Gastroesophageal sphincter (tissue), 4 donors: ENCODE data around the gene PDE11A. TPM values are rescaled to one million over a fixed set of nuclear protein-coding genes. Genes with fewer than 3 reads are reported as not detected.

Experiments
- ATAC-seq: fragments of 150-250 bp; one replicate; pipeline ENCODE4 v1.9.1; 2016; ENCODE audit warnings: mild to moderate bottlenecking, moderate library complexity
- H3K27ac ChIP-seq, 4 donors: fragments of 200-600 bp; sonication (generic) in 3 of 4; 1 replicate in 3 of 4; 2 replicates in 1 of 4; pipeline ENCODE4 v1.5.1; 2016 to 2019
- H3K27me3 ChIP-seq: fragments of 200-600 bp; sonication (generic); one replicate; pipeline ENCODE4 v1.5.1; 2019
- H3K36me3 ChIP-seq, 2 donors: fragments of 200-600 bp; sonication (generic); one replicate each; pipeline ENCODE4 v1.5.1; 2019; ENCODE audit warnings: control low read depth in 1 of 2
- H3K4me1 ChIP-seq, 3 donors: fragments of 200-600 bp; sonication (generic); 1 replicate in 2 of 3; 2 replicates in 1 of 3; pipeline ENCODE4 v1.5.1; 2016 to 2019; ENCODE audit warnings: control low read depth in 2 of 3
- H3K4me3 ChIP-seq, 2 donors: fragments of 200-600 bp; sonication (generic); one replicate each; pipeline ENCODE4 v1.5.1; 2019; ENCODE audit warnings: mild to moderate bottlenecking in 1 of 2, moderate library complexity in 1 of 2
- H3K9me3 ChIP-seq, 3 donors: fragments of 200-600 bp; sonication (generic); one replicate each; pipeline ENCODE4 v1.5.1; 2017 to 2019; ENCODE audit warnings: control low read depth in 2 of 3
- EP300 ChIP-seq: sonication (generic); formaldehyde crosslinking; IDR thresholded peaks from one replicate; pipeline ENCODE4 v1.6.1; 2017; ENCODE audit warnings: antibody characterized with exemption, mild to moderate bottlenecking
- POLR2A ChIP-seq, 2 donors: fragments of 450-650 bp; IDR thresholded peaks; one replicate each; pipeline ENCODE4 v1.6.1; 2017; ENCODE audit warnings: antibody characterized with exemption in 2 of 2, mild to moderate bottlenecking in 2 of 2, moderate library complexity in 1 of 2
- POLR2AphosphoS5 ChIP-seq: sonication (generic); formaldehyde crosslinking; IDR thresholded peaks from one replicate; pipeline ENCODE4 v1.6.1; 2017; ENCODE audit warnings: antibody characterized with exemption
- WGBS, 2 donors: methylation state at CpG; one replicate each; pipeline ENCODE4 v1.1.5; 2018; ENCODE audit warnings: low coverage in 1 of 2; 5-methylcytosine and 5-hydroxymethylcytosine counted together
- total RNA-seq, 4 donors: library from RNA; depleted of rRNA; stranded (reverse); fragments of >200 nt; gene quantifications; one replicate each; pipeline ENCODE4 v1.1.0, GENCODE V29; 2016
- TF ChIP-seq, protein P1 (sequence below), 4 experiments: fragments of 200-600 bp in 2 of 4; fragments of 450-650 bp in 2 of 4; sonication (generic) in 1 of 4; IDR thresholded peaks; one replicate each; pipeline ENCODE4 v1.5.1; 2017 to 2019; ENCODE audit warnings: antibody characterized with exemption in 4 of 4, mild to moderate bottlenecking in 2 of 4, moderate library complexity in 2 of 4

The PDE11A gene
- total RNA-seq, 4 donors from 2014 or later: 0.13 to 1.9 (median 0.16) TPM; not detected in 1

DNA sequence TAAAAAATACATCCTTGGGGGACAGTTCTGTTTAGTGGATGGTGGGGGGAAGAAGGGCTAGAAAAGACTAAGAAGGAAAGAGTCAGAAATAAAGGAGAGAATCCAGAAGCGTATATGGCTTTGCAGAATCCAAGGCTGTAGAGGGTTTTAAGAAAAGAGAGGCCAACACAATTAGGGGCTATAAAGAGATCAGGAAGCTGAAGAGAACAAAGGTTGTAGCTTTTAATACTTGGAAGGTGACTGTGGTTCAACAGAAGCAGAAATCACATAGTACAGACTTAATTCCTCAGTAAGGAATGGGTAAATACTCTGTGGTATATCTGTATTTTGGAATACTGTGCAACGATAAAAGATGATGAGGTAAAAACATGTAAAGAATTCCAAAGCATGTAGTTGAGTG lies 393.6 kb downstream of the PDE11A start:
- Histone ChIP-seq H3K27me3 (peaks cover 12% of the 10 kb centered on the region), H3K27ac (no peak overlapping the region), H3K4me3 (no peak overlapping the region), H3K36me3 (no peaks in the 10 kb centered on the region), H3K9me3 (no peaks in the 10 kb centered on the region), H3K4me1 (no peaks in the 10 kb centered on the region)
- 67 to 96% methylated on average over 2 of the region's 2 CpGs for WGBS, 2 donors
- ATAC-seq: no peak
- no peak for TF ChIP-seq POLR2AphosphoS5
- TF ChIP-seq EP300: no peak
- TF ChIP-seq, protein P1, sequence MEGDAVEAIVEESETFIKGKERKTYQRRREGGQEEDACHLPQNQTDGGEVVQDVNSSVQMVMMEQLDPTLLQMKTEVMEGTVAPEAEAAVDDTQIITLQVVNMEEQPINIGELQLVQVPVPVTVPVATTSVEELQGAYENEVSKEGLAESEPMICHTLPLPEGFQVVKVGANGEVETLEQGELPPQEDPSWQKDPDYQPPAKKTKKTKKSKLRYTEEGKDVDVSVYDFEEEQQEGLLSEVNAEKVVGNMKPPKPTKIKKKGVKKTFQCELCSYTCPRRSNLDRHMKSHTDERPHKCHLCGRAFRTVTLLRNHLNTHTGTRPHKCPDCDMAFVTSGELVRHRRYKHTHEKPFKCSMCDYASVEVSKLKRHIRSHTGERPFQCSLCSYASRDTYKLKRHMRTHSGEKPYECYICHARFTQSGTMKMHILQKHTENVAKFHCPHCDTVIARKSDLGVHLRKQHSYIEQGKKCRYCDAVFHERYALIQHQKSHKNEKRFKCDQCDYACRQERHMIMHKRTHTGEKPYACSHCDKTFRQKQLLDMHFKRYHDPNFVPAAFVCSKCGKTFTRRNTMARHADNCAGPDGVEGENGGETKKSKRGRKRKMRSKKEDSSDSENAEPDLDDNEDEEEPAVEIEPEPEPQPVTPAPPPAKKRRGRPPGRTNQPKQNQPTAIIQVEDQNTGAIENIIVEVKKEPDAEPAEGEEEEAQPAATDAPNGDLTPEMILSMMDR (IDR thresholded peaks at IDR 0.05): no peak

DNA sequence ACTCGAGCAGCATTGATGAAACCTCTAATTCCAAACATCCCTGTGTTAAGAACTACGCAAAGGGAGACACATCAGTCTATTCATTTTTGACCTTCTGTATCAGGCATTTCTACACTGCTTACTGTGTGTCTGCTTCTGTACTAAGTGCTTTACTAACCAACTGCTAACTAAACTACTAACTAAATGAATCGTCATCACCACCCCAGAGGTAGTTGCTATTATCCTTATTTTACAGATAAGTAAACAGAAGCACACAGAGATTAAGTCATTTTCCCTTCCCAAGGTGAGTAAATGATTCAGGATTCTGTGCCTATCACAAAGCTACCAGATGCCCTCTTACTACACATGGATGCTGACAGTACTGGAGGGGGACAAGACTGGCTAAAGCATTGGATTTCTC lies 395.9 kb downstream of the PDE11A start:
- WGBS, 2 donors: 51 to 79% methylated on average over 2 of the region's 3 CpGs
- TF ChIP-seq POLR2A (IDR thresholded peaks at IDR 0.05): no peak
- TF ChIP-seq, protein P1 (IDR thresholded peaks at IDR 0.05): no peak
- TF ChIP-seq POLR2AphosphoS5: no peak
- TF ChIP-seq EP300: no peak
- no peaks in the 10 kb centered on the region for H3K4me1 ChIP-seq
- no peaks in the 10 kb centered on the region for H3K36me3 ChIP-seq
- ATAC-seq: no peak
- H3K27ac ChIP-seq: no peak overlapping the region
- H3K4me3 ChIP-seq: no peak overlapping the region
- no peaks in the 10 kb centered on the region for H3K9me3 ChIP-seq
- H3K27me3 ChIP-seq: peaks cover 15% of the 10 kb centered on the region

DNA sequence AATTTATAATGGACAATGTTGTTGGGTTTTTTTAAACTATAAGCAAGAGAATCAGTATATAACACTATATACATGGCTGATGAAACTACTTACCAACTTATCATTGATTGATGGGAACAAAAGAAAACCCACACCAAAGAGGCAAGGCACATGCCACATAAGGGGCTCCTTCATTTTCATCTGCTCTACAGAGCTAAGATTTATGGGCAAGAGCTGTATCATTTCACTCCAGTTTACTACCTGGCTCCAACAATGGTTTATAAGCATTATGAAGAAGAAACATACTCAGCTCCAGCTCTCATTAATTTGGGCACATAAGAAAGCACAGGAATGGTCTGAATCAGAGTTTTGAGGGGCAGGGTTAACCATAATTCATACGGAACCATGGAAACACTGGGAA lies 396.8 kb downstream of the PDE11A start:
- H3K9me3 ChIP-seq: no peaks in the 10 kb centered on the region
- no peak overlapping the region for H3K4me3 ChIP-seq
- 33 to 44% methylated on average over 1 of the region's 1 CpG for WGBS, 2 donors
- ATAC-seq: no peak
- peaks cover 15% of the 10 kb centered on the region for H3K27me3 ChIP-seq
- H3K36me3 ChIP-seq: no peaks in the 10 kb centered on the region
- no peak for TF ChIP-seq POLR2AphosphoS5
- TF ChIP-seq, protein P1 (IDR thresholded peaks at IDR 0.05): no peak
- no peak for TF ChIP-seq POLR2A (IDR thresholded peaks at IDR 0.05)
- no peak overlapping the region for H3K27ac ChIP-seq
- H3K4me1 ChIP-seq: peaks cover 0 to 3% (median 0%) of the 10 kb centered on the region in 3 donors

DNA sequence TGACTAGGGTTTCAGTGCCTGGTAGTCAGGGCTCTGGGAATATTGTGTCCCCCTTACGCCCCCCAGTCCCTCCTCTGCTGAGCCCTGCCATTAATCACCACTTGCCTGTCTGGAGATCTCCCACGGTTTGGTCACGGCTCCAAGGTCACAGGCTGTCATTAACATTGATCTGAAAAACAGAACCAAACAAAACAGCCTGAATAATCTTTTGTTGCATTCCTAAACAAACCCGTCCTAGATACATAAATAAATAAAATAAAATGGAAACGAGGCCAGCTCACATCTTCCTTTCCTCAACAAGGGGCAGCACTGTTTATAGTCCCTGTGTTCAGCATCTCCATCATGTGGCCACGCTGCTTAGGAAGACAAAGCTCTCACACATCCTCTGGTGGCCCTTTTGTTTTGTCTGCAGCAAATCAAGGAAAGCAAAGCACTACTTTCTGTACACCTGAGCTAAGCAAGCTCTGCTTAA lies 397.2 kb downstream of the PDE11A start:
- TF ChIP-seq EP300 (no peak), POLR2AphosphoS5 (no peak), POLR2A (IDR thresholded peaks at IDR 0.05) (no peak)
- TF ChIP-seq, protein P1 (IDR thresholded peaks at IDR 0.05): no peak
- H3K4me1 ChIP-seq: peaks cover 0 to 6% (median 0%) of the 10 kb centered on the region in 3 donors
- 24 to 33% methylated on average over 6 of the region's 6 CpGs for WGBS, 2 donors
- no peak overlapping the region for H3K4me3 ChIP-seq
- H3K27ac ChIP-seq: no peak overlapping the region
- no peaks in the 10 kb centered on the region for H3K9me3 ChIP-seq
- no peak for ATAC-seq
- H3K27me3 ChIP-seq: peaks cover 15% of the 10 kb centered on the region
- no peaks in the 10 kb centered on the region for H3K36me3 ChIP-seq

DNA sequence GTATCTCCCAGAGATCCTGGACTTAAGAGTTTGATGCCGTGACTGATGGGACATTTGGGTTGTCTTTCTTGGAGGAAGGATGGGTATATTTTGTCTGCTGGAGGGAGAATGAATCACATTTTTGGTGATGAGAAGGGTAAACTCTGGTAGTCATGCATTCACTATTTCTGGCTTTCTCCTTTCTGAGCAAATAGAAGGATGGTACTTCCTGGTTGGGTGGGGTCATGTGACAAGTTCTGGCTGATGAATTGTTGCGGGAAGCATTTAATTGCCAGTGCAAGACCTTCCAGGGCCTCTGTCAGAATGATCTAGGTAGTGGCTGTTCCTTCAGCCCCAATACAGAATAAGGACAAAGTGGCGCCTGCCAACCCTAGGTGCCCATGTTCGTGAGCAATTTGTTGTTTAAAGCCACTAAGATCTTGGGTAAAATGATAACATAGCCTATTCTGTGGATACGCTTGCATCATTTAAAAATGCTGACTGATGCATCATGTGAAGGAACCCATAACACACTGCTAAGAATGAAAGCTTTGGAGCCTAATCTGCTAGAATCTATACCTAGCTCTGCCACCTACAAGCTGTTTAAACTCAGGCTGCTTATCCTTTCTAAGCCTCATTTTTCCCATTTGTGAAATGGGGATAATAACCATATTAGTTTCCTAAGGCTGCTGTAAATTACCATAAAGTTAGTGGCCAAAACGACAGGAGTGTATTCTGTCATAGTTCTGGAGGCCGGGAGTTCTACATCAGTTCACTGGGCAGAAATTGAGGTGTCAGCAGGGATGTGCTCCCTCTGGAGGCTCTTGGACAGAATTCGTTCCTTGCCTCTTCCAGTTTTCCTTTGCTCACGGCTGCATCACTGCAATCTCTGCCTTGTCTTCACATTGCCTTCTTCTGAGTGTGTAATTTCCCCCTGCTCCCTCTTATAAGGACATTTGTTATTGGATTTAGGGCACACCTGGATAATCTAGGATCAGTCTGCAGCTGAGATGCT lies 398.7 kb downstream of the PDE11A start:
- H3K27me3 ChIP-seq: peaks cover 15% of the 10 kb centered on the region
- no peak for ATAC-seq
- H3K9me3 ChIP-seq: no peaks in the 10 kb centered on the region
- H3K27ac ChIP-seq: no peak overlapping the region
- H3K4me3 ChIP-seq: no peak overlapping the region
- WGBS, 2 donors: 76 to 80% methylated on average over 7 to 8 of the region's 9 CpGs
- TF ChIP-seq, protein P1 (IDR thresholded peaks at IDR 0.05): no peak
- H3K4me1 ChIP-seq: peaks cover 0 to 19% (median 0%) of the 10 kb centered on the region in 3 donors
- H3K36me3 ChIP-seq: no peaks in the 10 kb centered on the region
